WTC11 (cell line): ENCODE data around the gene RELT. TPM values are rescaled to one million over a fixed set of nuclear protein-coding genes. Genes with fewer than 3 reads are reported as not detected.

Source experiments
- ATAC-seq: fragments of 200-7000 bp; cut with Tn5 transposase; 2 replicates; pipeline ENCODE4 v1.10.0; 2021; ENCODE audit warnings: mild to moderate bottlenecking, moderate library complexity
- CTCF ChIA-PET: fragments of 300-600 bp; sonication (Branson Sonifier 250); formaldehyde crosslinking; loops from one replicate; lab custom pipeline; 2021; ENCODE audit warnings: antibody characterized with exemption; lab: Charles Lee
- POLR2A ChIA-PET: fragments of 350-600 bp; sonication (Branson Sonifier 250); formaldehyde crosslinking; loops from one replicate; lab custom pipeline; 2021; ENCODE audit warnings: antibody characterized with exemption; lab: Charles Lee
- DNase-seq: peaks from one replicate; pipeline ENCODE4 v3.0.0; 2021; ENCODE audit warnings: low spot score
- H3K27ac Mint-ChIP-seq: 2 replicates; pipeline ENCODE4 v1.8.0; 2021; ENCODE audit warnings: mixed read lengths
- H3K27me3 Mint-ChIP-seq: 2 replicates; pipeline ENCODE4 v1.8.0; 2021; ENCODE audit warnings: low read depth, mild to moderate bottlenecking, moderate library complexity, mixed read lengths
- H3K36me3 Mint-ChIP-seq: 2 replicates; pipeline ENCODE4 v1.8.0; 2021; ENCODE audit warnings: mixed read lengths
- H3K4me1 Mint-ChIP-seq: 2 replicates; pipeline ENCODE4 v1.8.0; 2022; ENCODE audit warnings: mixed read lengths
- H3K4me3 Mint-ChIP-seq: 2 replicates; pipeline ENCODE4 v1.8.0; 2021; ENCODE audit warnings: mild to moderate bottlenecking, moderate library complexity, mixed read lengths
- H3K9me3 Mint-ChIP-seq: 2 replicates; pipeline ENCODE4 v1.8.0; 2021; ENCODE audit warnings: mixed read lengths
- ATF1 ChIP-seq: sonication (generic); formaldehyde crosslinking; IDR thresholded peaks from 2 replicates; pipeline ENCODE4 v1.8.1; 2023; ENCODE audit warnings: mild to moderate bottlenecking, moderate library complexity, missing genetic modification reagents
- EMX1 ChIP-seq: fragments of 250-450 bp; sonication (Bioruptor Pico); IDR thresholded peaks from 2 replicates; pipeline ENCODE4 v1.8.0; 2021; ENCODE audit warnings: mild to moderate bottlenecking
- SMAD4 ChIP-seq: sonication (generic); formaldehyde crosslinking; IDR thresholded peaks from 2 replicates; pipeline ENCODE4 v1.8.0; 2022; ENCODE audit warnings: mild to moderate bottlenecking, missing genetic modification reagents
- TP53 ChIP-seq: sonication (generic); formaldehyde crosslinking; IDR thresholded peaks from 2 replicates; pipeline ENCODE4 v1.8.1; 2023; ENCODE audit warnings: mild to moderate bottlenecking, missing genetic modification reagents
- ZNF416 ChIP-seq: fragments of 250-450 bp; sonication (Bioruptor Pico); IDR thresholded peaks from 2 replicates; pipeline ENCODE4 v1.9.0; 2021; ENCODE audit warnings: mild to moderate bottlenecking, inconsistent platforms
- total RNA-seq: library from RNA; stranded (reverse); gene quantifications from 3 replicates; pipeline ENCODE4 v1.2.3, GENCODE V29; 2021
- TF ChIP-seq, protein P1 (sequence below): sonication (generic); formaldehyde crosslinking; conservative IDR thresholded peaks from 2 replicates; pipeline ENCODE4 v1.8.1; 2023; ENCODE audit warnings: mild to moderate bottlenecking, low read depth, missing genetic modification reagents, moderate library complexity
- TF ChIP-seq, protein P2 (sequence below): sonication (generic); formaldehyde crosslinking; IDR thresholded peaks from 2 replicates; pipeline ENCODE4 v1.8.1; 2023; ENCODE audit warnings: mild to moderate bottlenecking, missing genetic modification reagents
- TF ChIP-seq, protein P3 (sequence below): sonication (generic); formaldehyde crosslinking; IDR thresholded peaks from 2 replicates; pipeline ENCODE4 v1.8.1; 2023; ENCODE audit warnings: mild to moderate bottlenecking, missing genetic modification reagents, moderate library complexity
- TF ChIP-seq, protein P4 (sequence below): sonication (generic); formaldehyde crosslinking; IDR thresholded peaks from 2 replicates; pipeline ENCODE4 v1.8.0; 2023; ENCODE audit warnings: mild to moderate bottlenecking, missing genetic modification reagents
- TF ChIP-seq, protein P5 (sequence below): sonication (generic); formaldehyde crosslinking; IDR thresholded peaks from 2 replicates; pipeline ENCODE4 v1.8.0; 2023; ENCODE audit warnings: missing genetic modification reagents, mild to moderate bottlenecking, borderline replicate concordance
- TF ChIP-seq, protein P6 (sequence below): sonication (generic); formaldehyde crosslinking; IDR thresholded peaks from 2 replicates; pipeline ENCODE4 v1.8.0; 2022; ENCODE audit warnings: mild to moderate bottlenecking, missing genetic modification reagents
- TF ChIP-seq, protein P7 (sequence below): sonication (generic); formaldehyde crosslinking; IDR thresholded peaks from 2 replicates; pipeline ENCODE4 v1.8.0; 2022; ENCODE audit warnings: mild to moderate bottlenecking, missing genetic modification reagents
- TF ChIP-seq, protein P8 (sequence below): fragments of 250-450 bp; sonication (Bioruptor Pico); IDR thresholded peaks from 2 replicates; pipeline ENCODE4 v1.9.0; 2021; ENCODE audit warnings: mild to moderate bottlenecking, borderline replicate concordance

The RELT gene
- total RNA-seq, 1 experiment from 2014 or later: 6.7 TPM

DNA sequence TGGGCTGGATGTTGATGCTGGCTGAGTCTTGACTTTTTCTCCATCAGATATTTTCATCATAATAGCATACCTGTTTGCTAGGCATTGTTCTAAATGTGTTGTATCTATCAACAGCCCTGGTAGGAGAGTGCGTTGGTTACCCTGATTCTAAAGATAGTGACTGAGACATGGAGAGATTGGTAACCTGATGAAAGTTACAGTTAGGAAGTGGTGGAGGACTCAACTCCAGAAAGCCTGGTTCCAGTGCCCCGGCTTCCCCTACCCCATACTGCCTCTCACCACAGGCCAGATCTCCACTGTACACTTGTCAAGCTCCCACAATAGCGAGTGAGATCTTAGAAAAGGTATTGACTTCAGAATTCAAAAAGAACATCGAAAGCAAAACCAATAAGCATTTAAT, 22.8 kb upstream of the RELT start (continued):
- TF ChIP-seq, protein P1, sequence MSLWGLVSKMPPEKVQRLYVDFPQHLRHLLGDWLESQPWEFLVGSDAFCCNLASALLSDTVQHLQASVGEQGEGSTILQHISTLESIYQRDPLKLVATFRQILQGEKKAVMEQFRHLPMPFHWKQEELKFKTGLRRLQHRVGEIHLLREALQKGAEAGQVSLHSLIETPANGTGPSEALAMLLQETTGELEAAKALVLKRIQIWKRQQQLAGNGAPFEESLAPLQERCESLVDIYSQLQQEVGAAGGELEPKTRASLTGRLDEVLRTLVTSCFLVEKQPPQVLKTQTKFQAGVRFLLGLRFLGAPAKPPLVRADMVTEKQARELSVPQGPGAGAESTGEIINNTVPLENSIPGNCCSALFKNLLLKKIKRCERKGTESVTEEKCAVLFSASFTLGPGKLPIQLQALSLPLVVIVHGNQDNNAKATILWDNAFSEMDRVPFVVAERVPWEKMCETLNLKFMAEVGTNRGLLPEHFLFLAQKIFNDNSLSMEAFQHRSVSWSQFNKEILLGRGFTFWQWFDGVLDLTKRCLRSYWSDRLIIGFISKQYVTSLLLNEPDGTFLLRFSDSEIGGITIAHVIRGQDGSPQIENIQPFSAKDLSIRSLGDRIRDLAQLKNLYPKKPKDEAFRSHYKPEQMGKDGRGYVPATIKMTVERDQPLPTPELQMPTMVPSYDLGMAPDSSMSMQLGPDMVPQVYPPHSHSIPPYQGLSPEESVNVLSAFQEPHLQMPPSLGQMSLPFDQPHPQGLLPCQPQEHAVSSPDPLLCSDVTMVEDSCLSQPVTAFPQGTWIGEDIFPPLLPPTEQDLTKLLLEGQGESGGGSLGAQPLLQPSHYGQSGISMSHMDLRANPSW: no peak
- TF ChIP-seq ATF1 (CRISPR knock-in tag) (no peak), SMAD4 (no peak)
- TF ChIP-seq, protein P2, sequence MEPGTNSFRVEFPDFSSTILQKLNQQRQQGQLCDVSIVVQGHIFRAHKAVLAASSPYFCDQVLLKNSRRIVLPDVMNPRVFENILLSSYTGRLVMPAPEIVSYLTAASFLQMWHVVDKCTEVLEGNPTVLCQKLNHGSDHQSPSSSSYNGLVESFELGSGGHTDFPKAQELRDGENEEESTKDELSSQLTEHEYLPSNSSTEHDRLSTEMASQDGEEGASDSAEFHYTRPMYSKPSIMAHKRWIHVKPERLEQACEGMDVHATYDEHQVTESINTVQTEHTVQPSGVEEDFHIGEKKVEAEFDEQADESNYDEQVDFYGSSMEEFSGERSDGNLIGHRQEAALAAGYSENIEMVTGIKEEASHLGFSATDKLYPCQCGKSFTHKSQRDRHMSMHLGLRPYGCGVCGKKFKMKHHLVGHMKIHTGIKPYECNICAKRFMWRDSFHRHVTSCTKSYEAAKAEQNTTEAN: no peak
- TF ChIP-seq, protein P3, sequence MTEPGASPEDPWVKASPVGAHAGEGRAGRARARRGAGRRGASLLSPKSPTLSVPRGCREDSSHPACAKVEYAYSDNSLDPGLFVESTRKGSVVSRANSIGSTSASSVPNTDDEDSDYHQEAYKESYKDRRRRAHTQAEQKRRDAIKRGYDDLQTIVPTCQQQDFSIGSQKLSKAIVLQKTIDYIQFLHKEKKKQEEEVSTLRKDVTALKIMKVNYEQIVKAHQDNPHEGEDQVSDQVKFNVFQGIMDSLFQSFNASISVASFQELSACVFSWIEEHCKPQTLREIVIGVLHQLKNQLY (CRISPR knock-in tag): no peak
- TF ChIP-seq, protein P4, sequence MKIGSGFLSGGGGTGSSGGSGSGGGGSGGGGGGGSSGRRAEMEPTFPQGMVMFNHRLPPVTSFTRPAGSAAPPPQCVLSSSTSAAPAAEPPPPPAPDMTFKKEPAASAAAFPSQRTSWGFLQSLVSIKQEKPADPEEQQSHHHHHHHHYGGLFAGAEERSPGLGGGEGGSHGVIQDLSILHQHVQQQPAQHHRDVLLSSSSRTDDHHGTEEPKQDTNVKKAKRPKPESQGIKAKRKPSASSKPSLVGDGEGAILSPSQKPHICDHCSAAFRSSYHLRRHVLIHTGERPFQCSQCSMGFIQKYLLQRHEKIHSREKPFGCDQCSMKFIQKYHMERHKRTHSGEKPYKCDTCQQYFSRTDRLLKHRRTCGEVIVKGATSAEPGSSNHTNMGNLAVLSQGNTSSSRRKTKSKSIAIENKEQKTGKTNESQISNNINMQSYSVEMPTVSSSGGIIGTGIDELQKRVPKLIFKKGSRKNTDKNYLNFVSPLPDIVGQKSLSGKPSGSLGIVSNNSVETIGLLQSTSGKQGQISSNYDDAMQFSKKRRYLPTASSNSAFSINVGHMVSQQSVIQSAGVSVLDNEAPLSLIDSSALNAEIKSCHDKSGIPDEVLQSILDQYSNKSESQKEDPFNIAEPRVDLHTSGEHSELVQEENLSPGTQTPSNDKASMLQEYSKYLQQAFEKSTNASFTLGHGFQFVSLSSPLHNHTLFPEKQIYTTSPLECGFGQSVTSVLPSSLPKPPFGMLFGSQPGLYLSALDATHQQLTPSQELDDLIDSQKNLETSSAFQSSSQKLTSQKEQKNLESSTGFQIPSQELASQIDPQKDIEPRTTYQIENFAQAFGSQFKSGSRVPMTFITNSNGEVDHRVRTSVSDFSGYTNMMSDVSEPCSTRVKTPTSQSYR (CRISPR knock-in tag): no peak

DNA sequence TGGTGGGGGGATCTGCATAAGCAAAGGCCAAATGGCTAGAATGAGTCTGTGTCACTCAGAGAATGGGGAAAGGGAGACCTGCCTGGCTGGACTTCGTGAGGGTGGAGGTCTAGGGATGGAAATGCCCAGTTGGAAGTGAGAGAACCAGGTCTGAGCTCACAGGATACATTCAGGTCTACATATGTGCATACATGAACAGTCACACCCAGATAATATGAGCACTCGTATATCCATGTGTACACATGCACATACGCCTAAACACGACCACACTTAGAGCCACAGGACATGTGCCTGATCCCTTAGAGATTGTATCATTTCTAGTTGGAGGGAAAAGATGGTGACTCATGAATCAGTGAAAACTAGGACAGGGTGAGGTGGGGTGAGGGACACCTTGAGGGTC, 21.1 kb upstream of the RELT start:
- Mint-ChIP-seq H3K9me3 (no peaks in the 10 kb centered on the region), H3K27me3 (no peaks in the 10 kb centered on the region), H3K4me1 (no peaks in the 10 kb centered on the region), H3K36me3 (no peaks in the 10 kb centered on the region), H3K4me3 (no peak overlapping the region), H3K27ac (no peak overlapping the region)
- ChIA-PET CTCF (no interaction called here), POLR2A (interaction anchor here (0.6 kb wide), 1 partner anchor 32 kb away, joined by 3 read pairs; no protein-coding TSS in a partner anchor)
- ATAC-seq (no peak), DNase-seq (no peak)
- TF ChIP-seq, protein P5, sequence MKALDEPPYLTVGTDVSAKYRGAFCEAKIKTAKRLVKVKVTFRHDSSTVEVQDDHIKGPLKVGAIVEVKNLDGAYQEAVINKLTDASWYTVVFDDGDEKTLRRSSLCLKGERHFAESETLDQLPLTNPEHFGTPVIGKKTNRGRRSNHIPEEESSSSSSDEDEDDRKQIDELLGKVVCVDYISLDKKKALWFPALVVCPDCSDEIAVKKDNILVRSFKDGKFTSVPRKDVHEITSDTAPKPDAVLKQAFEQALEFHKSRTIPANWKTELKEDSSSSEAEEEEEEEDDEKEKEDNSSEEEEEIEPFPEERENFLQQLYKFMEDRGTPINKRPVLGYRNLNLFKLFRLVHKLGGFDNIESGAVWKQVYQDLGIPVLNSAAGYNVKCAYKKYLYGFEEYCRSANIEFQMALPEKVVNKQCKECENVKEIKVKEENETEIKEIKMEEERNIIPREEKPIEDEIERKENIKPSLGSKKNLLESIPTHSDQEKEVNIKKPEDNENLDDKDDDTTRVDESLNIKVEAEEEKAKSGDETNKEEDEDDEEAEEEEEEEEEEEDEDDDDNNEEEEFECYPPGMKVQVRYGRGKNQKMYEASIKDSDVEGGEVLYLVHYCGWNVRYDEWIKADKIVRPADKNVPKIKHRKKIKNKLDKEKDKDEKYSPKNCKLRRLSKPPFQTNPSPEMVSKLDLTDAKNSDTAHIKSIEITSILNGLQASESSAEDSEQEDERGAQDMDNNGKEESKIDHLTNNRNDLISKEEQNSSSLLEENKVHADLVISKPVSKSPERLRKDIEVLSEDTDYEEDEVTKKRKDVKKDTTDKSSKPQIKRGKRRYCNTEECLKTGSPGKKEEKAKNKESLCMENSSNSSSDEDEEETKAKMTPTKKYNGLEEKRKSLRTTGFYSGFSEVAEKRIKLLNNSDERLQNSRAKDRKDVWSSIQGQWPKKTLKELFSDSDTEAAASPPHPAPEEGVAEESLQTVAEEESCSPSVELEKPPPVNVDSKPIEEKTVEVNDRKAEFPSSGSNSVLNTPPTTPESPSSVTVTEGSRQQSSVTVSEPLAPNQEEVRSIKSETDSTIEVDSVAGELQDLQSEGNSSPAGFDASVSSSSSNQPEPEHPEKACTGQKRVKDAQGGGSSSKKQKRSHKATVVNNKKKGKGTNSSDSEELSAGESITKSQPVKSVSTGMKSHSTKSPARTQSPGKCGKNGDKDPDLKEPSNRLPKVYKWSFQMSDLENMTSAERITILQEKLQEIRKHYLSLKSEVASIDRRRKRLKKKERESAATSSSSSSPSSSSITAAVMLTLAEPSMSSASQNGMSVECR (CRISPR knock-in tag): no peak
- TF ChIP-seq TP53 (CRISPR knock-in tag): no peak
- TF ChIP-seq, protein P6, sequence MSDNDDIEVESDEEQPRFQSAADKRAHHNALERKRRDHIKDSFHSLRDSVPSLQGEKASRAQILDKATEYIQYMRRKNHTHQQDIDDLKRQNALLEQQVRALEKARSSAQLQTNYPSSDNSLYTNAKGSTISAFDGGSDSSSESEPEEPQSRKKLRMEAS (CRISPR knock-in tag): no peak
- TF ChIP-seq, protein P7, sequence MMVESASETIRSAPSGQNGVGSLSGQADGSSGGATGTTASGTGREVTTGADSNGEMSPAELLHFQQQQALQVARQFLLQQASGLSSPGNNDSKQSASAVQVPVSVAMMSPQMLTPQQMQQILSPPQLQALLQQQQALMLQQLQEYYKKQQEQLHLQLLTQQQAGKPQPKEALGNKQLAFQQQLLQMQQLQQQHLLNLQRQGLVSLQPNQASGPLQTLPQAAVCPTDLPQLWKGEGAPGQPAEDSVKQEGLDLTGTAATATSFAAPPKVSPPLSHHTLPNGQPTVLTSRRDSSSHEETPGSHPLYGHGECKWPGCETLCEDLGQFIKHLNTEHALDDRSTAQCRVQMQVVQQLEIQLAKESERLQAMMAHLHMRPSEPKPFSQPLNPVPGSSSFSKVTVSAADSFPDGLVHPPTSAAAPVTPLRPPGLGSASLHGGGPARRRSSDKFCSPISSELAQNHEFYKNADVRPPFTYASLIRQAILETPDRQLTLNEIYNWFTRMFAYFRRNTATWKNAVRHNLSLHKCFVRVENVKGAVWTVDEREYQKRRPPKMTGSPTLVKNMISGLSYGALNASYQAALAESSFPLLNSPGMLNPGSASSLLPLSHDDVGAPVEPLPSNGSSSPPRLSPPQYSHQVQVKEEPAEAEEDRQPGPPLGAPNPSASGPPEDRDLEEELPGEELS (CRISPR knock-in tag): no peak
- TF ChIP-seq ZNF416 (CRISPR knock-in tag): no peak
- no peak for TF ChIP-seq EMX1
- TF ChIP-seq, protein P8, sequence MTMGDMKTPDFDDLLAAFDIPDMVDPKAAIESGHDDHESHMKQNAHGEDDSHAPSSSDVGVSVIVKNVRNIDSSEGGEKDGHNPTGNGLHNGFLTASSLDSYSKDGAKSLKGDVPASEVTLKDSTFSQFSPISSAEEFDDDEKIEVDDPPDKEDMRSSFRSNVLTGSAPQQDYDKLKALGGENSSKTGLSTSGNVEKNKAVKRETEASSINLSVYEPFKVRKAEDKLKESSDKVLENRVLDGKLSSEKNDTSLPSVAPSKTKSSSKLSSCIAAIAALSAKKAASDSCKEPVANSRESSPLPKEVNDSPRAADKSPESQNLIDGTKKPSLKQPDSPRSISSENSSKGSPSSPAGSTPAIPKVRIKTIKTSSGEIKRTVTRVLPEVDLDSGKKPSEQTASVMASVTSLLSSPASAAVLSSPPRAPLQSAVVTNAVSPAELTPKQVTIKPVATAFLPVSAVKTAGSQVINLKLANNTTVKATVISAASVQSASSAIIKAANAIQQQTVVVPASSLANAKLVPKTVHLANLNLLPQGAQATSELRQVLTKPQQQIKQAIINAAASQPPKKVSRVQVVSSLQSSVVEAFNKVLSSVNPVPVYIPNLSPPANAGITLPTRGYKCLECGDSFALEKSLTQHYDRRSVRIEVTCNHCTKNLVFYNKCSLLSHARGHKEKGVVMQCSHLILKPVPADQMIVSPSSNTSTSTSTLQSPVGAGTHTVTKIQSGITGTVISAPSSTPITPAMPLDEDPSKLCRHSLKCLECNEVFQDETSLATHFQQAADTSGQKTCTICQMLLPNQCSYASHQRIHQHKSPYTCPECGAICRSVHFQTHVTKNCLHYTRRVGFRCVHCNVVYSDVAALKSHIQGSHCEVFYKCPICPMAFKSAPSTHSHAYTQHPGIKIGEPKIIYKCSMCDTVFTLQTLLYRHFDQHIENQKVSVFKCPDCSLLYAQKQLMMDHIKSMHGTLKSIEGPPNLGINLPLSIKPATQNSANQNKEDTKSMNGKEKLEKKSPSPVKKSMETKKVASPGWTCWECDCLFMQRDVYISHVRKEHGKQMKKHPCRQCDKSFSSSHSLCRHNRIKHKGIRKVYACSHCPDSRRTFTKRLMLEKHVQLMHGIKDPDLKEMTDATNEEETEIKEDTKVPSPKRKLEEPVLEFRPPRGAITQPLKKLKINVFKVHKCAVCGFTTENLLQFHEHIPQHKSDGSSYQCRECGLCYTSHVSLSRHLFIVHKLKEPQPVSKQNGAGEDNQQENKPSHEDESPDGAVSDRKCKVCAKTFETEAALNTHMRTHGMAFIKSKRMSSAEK (CRISPR knock-in tag): no peak
